ACC112 (cell line): Measurements from ENCODE around the gene TNP2.
A peak's percentile ranks its signal among the peaks of the same experiment; 100 is the strongest.

Experiments used
- H2AFZ ChIP-seq: fragments of 200-600 bp; sonication (generic); one replicate; pipeline ENCODE4 v1.6.0; 2017; ENCODE audit warnings: antibody characterized with exemption, low read length; ENCODE audit not compliant: unreplicated experiment
- H3K27ac ChIP-seq: fragments of 200-600 bp; sonication (generic); 2 replicates; pipeline ENCODE4 v1.5.1; 2014; ENCODE audit warnings: low read depth, mild to moderate bottlenecking, antibody characterized with exemption, low read length, moderate library complexity
- H3K27me3 ChIP-seq: fragments of 200-600 bp; sonication (generic); 2 replicates; pipeline ENCODE4 v1.6.1; 2014; ENCODE audit warnings: mild to moderate bottlenecking, antibody characterized with exemption, low read length, moderate library complexity, mixed read lengths; ENCODE audit not compliant: insufficient read depth
- H3K36me3 ChIP-seq: fragments of 200-600 bp; sonication (generic); 2 replicates; pipeline ENCODE4 v1.6.1; 2016; ENCODE audit warnings: mild to moderate bottlenecking, antibody characterized with exemption, low read length, moderate library complexity, mixed read lengths; ENCODE audit not compliant: insufficient read depth
- H3K4me1 ChIP-seq: fragments of 200-600 bp; sonication (generic); one replicate; pipeline ENCODE4 v1.6.1; 2016; ENCODE audit warnings: low read length, mixed read lengths; ENCODE audit not compliant: insufficient read depth, unreplicated experiment, control insufficient read depth
- H3K4me3 ChIP-seq: fragments of 200-600 bp; sonication (generic); 2 replicates; pipeline ENCODE4 v1.5.1; 2014; ENCODE audit warnings: mild to moderate bottlenecking, low read depth, low read length
- H3K79me2 ChIP-seq: fragments of 200-600 bp; sonication (generic); one replicate; pipeline ENCODE4 v1.6.0; 2016; ENCODE audit warnings: low read length; ENCODE audit not compliant: control insufficient read depth, unreplicated experiment, insufficient read depth

TNP2 gene

DNA sequence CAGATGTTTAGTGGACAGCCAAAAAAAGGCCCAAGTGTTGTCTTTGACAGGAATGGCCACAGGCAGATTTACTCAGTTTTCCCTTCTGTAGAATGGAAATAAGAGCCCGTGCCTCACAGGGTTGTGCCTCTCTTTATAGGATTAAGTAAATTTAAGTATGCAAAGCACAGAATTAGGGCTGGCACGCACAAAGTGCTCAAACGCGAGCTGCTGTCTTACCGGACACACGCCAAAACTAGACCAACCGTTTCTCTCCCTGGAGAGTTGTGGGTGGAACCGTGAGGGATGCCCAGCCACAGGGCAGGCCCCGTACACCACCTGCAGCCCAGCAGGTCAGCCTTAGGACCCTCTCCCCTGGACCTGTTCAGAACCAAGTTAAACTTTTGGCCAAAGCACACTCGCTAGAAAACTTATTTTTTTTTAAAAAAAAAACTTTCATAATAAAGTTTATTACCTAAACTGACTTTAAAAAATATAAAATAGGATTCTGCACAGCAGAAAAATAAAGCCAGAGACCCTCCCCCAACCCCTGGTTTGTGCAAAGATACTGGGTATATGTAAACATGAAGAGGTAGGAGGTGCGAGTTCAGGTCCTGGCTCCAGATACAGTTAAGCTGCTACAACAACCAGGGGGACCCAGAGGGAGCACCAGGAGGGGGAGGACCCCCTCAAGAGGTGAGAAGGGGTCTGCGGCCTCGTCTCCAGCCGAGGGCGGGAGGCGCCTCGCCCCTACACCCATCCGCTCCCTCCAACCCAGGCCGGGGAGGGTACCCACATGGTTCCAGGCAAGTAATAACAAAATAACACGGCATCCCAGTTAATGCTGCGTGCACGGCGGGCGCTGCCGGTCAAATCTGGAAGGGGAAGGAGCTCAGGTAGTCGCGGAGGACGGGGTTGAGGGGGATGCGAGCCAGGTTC, 14.9 kb downstream of the TNP2 start:
- Histone ChIP-seq H3K27ac (no peak overlapping the region), H2AFZ (no peak overlapping the region), H3K4me1 (peaks cover 24% of the 10 kb centered on the region), H3K27me3 (no peaks in the 10 kb centered on the region), H3K79me2 (peaks cover 6% of the 10 kb centered on the region), H3K36me3 (no peaks in the 10 kb centered on the region), H3K4me3 (peak overlapping the region; percentile 87)

DNA sequence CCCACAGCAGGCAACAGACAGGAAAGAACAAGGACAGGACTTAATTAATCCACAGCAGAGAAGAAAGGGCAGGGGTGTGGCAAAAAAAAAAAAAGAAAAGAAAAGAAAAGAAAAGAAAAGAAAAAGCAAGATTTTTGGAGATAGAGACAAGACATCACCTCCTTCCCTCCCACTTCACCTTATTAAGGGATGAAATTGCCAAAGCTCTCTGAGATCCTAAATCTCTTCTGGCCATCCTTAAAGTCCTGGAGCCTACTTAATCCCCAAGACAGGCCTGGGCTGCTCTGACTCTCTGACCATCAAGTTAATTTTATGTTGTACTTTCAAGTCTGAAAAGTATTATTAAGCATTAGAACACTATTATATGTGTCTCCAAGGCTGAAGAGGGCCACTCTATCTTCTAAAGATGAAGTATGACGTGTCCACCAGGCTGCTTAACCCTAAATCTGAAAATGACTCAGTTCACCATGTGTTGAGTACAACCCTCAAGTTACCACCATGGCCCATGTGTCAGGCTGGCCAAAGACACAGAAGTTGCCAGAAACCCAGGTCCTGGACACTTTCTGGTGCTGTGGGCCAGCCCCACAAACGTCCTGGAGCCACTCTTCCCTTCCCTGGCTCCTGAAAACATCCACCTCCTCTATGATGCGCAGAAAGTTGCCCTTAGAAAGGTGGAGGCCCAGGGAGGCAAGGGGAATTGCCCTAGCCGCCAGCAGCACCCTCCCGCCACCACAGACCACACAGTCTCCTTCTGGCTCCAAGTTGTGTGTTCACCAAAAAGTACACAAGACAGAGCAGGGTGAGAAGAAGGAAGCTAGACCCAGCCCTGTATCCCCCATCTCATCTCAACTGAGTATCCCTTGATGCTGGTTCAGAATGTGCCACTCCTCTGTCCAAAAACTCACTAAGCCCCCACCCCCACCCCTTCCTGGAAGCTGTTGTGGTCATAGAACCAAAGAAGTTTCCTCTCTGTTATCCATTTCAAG, 15.8 kb downstream of the TNP2 start:
- Histone ChIP-seq H3K36me3 (no peaks in the 10 kb centered on the region), H2AFZ (no peak overlapping the region), H3K27ac (no peak overlapping the region), H3K4me1 (peaks cover 18% of the 10 kb centered on the region), H3K4me3 (peak overlapping the region; percentile 17; the same call in 1 of the 2 replicates), H3K27me3 (no peaks in the 10 kb centered on the region), H3K79me2 (peaks cover 6% of the 10 kb centered on the region)

- H3K4me1 ChIP-seq, result peaks cover 16% of the 10 kb centered on the region
- H3K27ac ChIP-seq, result no peak overlapping the region
- H3K36me3 ChIP-seq, result no peaks in the 10 kb centered on the region
- peaks cover 6% of the 10 kb centered on the region for H3K79me2 ChIP-seq
- no peak overlapping the region for H3K4me3 ChIP-seq
- no peak overlapping the region for H2AFZ ChIP-seq
- H3K27me3 ChIP-seq, result no peaks in the 10 kb centered on the region
Measured at GRCh38 chr16:11252482-11252931, 16.6 kb downstream of the TNP2 start.

DNA sequence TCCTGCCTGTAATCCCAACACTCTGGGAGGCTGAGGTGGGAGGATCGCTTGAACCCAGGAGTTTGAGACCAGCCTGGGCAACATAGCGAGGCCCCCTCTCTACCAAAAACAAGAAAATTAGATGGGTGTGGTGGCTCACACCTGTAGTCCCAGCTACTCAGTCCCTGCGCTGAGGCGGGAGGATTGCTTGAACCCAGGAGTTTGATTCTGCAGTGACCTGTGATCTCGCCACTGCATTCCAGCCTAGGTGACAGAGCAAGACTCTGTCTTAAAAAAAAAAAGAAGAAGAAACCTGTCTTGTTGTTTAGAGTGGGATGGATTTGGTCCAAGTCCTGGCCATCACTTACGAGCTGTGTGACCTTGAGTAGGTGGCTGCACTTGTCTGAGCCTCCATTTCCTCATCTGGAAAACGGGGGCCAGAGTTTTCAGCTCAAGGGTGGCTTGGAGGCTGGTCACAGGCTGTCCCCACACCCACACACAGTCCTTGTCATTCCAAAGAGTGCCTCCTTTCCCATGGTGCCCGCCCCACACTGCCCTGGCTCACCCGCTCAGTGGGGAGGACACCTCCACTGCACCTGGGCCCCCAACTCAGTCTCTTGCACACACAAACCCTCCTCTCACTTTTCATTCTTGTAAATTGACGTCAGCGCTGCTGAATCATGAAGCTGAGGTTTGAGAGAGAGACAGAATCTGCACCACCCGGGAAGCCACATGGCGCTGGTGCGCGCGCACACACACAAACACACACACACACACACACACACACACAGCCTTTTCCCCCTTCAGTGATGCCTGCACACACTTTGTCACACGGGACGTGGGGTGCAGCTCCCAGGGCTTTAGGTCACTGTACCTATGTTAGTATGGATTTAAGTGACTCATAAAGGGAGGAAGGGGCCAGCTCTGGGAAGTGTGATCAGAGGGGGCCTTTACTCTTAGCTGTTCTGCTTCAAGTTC, 17.3 kb downstream of the TNP2 start:
- H3K4me1 ChIP-seq, result peaks cover 15% of the 10 kb centered on the region
- H2AFZ ChIP-seq, result no peak overlapping the region
- no peak overlapping the region for H3K4me3 ChIP-seq
- H3K79me2 ChIP-seq, result peaks cover 6% of the 10 kb centered on the region
- H3K27ac ChIP-seq, result no peak overlapping the region
- no peaks in the 10 kb centered on the region for H3K27me3 ChIP-seq
- H3K36me3 ChIP-seq, result no peaks in the 10 kb centered on the region

GRCh38 chr16:11250786-11251524, 18.2 kb downstream of the TNP2 start:
- H2AFZ ChIP-seq, result no peak overlapping the region
- H3K4me3 ChIP-seq, result no peak overlapping the region
- peaks cover 15% of the 10 kb centered on the region for H3K4me1 ChIP-seq
- H3K27me3 ChIP-seq, result no peaks in the 10 kb centered on the region
- peaks cover 6% of the 10 kb centered on the region for H3K79me2 ChIP-seq
- H3K27ac ChIP-seq, result no peak overlapping the region
- H3K36me3 ChIP-seq, result no peaks in the 10 kb centered on the region

DNA sequence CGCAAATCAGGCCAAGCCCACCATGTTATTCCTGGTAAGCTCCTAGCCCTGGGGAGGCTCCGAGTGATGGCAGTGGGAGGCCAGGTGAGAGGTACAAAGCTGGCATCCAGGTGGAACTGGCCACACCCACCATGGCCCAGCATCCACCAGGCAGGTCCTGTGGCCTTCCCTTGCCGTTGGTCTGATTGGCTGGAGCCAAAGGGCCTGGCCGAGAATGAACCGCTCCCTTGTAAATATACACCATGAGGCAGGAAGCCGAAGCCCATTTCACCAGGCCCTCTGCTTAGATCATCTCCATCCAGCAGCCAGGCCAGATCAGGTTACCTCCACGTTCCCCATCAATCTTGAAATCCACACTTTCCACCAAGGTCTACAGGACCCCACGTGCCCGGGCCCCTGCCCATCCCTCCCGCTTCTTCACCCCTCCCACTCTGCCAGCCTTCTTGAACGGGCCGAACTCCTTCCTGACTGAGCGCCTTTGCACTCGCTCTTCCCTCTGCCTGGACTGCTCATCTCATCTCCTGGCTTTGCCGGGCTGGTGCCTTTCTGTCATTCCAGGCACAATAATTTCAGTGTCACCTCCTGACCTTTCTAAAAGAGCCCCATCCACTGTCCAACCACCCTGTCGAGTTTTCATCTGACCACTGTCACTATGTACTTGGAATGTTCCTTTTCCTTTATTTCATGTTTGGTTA, 18.9 kb downstream of the TNP2 start:
- Histone ChIP-seq H3K27ac (no peak overlapping the region), H3K79me2 (peaks cover 6% of the 10 kb centered on the region)

DNA sequence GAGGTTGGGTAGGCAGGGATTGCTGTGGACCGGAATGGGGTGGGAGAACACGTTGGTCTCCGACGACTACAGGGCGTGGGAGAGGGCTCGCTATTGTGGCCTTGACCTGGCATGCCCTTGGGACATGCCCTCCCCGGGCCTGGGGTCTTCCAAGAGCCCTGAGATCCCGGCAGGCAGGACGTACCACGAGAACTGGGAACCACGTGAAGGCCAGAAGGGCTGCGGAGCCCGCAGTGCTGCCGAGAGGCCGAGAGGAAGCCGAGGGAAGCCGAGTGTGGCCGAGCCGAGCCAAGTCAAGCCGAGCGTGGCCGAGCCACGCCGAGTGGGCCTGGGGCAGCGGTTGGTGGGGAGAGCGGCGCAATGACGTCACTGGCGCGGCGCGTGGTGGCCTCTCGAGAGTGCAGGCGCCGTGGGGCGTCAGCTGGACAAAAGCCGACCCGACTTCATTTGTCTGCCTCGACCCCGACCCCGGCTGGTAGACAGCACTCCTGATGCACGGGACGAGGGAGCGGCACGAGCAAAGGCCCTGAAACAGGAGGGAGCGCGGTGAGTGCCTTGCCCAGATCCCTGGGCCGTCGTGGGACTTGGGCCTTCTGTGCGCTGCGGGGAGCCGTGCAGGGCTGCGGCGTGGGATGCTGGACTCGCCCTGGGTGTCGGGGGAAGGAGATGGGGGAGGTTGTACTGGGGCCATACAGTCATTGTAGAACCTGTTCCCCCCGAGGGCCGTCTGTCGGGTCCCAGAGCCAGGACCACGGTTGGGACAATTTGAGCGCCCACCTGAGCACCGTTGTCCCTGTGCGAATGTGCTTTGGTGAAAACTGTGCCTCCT, 19.7 kb downstream of the TNP2 start:
- H3K27me3 ChIP-seq, result no peaks in the 10 kb centered on the region
- H3K36me3 ChIP-seq, result no peaks in the 10 kb centered on the region
- peaks cover 1% of the 10 kb centered on the region for H3K79me2 ChIP-seq
- no peak overlapping the region for H3K27ac ChIP-seq
- H2AFZ ChIP-seq, result no peak overlapping the region
- H3K4me3 ChIP-seq, result no peak overlapping the region
- peaks cover 13% of the 10 kb centered on the region for H3K4me1 ChIP-seq

More for the DNA sequence above, 18.9 kb downstream of the TNP2 start:
- Histone ChIP-seq H3K4me1 (peaks cover 15% of the 10 kb centered on the region), H2AFZ (no peak overlapping the region), H3K4me3 (no peak overlapping the region), H3K36me3 (no peaks in the 10 kb centered on the region), H3K27me3 (no peaks in the 10 kb centered on the region)

DNA sequence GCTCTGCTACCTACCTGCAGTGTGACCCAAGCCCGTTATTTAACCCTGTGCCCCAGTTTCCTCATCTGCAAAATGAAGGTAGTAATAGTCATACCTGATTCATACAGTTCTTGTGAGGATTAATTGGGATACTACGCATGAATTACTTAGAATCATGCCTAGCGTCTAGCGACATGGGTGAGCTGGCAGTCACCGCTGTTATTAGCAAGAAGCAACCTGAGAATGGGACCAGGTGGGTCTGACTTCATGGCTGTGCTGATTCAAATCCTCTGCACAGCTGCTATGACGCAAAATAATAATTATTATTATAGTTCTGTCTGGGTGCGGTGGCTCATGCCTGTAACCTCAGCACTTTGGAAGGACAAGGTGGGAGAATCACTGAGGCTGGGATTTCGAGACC, 21.0 kb downstream of the TNP2 start:
- Histone ChIP-seq H3K27me3 (no peaks in the 10 kb centered on the region), H3K27ac (no peak overlapping the region), H3K36me3 (no peaks in the 10 kb centered on the region), H3K4me3 (no peak overlapping the region), H3K4me1 (peaks cover 2% of the 10 kb centered on the region), H2AFZ (no peak overlapping the region), H3K79me2 (no peaks in the 10 kb centered on the region)
